Astrocyte (in vitro differentiated cells and primary cell): Measurements from ENCODE around the gene CFDP1.

Experiments used
- EZH2 ChIP-seq: IDR thresholded peaks from 2 replicates; pipeline ENCODE4 v1.6.1; 2012; ENCODE audit warnings: mild to moderate bottlenecking, low read length, inconsistent platforms; ENCODE audit not compliant: insufficient read depth
- TF ChIP-seq, protein P1 (sequence below): IDR thresholded peaks from 2 replicates; pipeline ENCODE4 v1.5.1; 2011; ENCODE audit warnings: low read depth, mild to moderate bottlenecking, inconsistent platforms, low read length, moderate library complexity; ENCODE audit not compliant: insufficient read depth

- TF ChIP-seq, protein P1, sequence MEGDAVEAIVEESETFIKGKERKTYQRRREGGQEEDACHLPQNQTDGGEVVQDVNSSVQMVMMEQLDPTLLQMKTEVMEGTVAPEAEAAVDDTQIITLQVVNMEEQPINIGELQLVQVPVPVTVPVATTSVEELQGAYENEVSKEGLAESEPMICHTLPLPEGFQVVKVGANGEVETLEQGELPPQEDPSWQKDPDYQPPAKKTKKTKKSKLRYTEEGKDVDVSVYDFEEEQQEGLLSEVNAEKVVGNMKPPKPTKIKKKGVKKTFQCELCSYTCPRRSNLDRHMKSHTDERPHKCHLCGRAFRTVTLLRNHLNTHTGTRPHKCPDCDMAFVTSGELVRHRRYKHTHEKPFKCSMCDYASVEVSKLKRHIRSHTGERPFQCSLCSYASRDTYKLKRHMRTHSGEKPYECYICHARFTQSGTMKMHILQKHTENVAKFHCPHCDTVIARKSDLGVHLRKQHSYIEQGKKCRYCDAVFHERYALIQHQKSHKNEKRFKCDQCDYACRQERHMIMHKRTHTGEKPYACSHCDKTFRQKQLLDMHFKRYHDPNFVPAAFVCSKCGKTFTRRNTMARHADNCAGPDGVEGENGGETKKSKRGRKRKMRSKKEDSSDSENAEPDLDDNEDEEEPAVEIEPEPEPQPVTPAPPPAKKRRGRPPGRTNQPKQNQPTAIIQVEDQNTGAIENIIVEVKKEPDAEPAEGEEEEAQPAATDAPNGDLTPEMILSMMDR = no peak
- TF ChIP-seq EZH2 = no peak
Observed at GRCh38 chr16:75351183-75351582, 82.1 kb downstream of the CFDP1 start.
